Breast epithelium (tissue), 3 donors: ENCODE results near the gene AKR1E2.

Source experiments
- CTCF ChIP-seq, 3 donors: fragments of 450-650 bp; IDR thresholded peaks; one replicate each; pipeline ENCODE4 v1.5.1; 2016 to 2017; ENCODE audit warnings: antibody characterized with exemption in 3 of 3, mild to moderate bottlenecking in 3 of 3, moderate library complexity in 3 of 3
- POLR2A ChIP-seq: fragments of 450-650 bp; IDR thresholded peaks from one replicate; pipeline ENCODE4 v1.6.1; 2016; ENCODE audit warnings: antibody characterized with exemption, mild to moderate bottlenecking, moderate library complexity

DNA sequence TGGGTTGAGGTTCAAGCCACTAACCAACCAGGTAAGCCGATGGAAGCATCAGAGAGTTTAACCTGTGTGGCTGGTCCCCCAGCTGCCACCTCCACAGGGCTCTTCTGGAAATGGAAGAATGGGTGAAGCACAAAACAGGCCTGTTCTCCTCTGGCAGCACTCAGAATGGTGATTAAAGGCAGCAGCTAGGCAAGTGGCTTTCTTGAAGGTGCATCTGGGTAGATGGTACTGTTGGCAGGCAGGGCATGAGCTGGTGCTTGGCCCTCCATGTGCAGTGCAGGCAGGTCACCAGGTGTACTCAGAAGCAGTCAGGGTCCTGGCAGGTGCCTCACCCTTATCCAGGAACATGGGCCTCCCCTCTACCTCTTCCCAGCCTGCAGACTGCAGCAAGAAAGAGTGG lies 11.5 kb downstream of the AKR1E2 start:
- no peak for TF ChIP-seq CTCF (IDR thresholded peaks at IDR 0.05)
- no peak for TF ChIP-seq POLR2A
